CD4-positive, alpha-beta T cell treated with Interleukin-17A for 4 hours (primary cell): ENCODE results near the gene CDH3.
A peak's percentile ranks its signal among the peaks of the same experiment; 100 is the strongest.

ENCODE experiments used
- DNase-seq: peaks from one replicate; pipeline ENCODE4 v3.0.0-alpha.2; 2020; ENCODE audit warnings: mixed read lengths

The CDH3 gene

DNA sequence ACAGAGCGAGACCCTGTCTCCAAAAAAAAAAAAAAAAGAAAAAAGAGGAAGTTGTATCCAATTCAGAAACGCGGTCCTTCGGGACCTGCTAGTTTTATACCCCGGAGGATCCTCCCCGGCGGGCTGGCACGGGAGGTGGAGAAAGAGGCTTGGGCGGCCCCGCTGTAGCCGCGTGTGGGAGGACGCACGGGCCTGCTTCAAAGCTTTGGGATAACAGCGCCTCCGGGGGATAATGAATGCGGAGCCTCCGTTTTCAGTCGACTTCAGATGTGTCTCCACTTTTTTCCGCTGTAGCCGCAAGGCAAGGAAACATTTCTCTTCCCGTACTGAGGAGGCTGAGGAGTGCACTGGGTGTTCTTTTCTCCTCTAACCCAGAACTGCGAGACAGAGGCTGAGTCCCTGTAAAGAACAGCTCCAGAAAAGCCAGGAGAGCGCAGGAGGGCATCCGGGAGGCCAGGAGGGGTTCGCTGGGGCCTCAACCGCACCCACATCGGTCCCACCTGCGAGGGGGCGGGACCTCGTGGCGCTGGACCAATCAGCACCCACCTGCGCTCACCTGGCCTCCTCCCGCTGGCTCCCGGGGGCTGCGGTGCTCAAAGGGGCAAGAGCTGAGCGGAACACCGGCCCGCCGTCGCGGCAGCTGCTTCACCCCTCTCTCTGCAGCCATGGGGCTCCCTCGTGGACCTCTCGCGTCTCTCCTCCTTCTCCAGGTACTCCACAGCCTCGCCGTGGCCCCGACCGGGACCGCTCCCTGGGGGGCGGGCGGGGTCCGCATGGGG is at the start of gene CDH3:
CDH3 (plus strand) TSS at position 596 of the 779 bp plus-strand sequence; CDS start at position 666, 70 bp downstream.
- DNase-seq: peak; percentile 30

DNA sequence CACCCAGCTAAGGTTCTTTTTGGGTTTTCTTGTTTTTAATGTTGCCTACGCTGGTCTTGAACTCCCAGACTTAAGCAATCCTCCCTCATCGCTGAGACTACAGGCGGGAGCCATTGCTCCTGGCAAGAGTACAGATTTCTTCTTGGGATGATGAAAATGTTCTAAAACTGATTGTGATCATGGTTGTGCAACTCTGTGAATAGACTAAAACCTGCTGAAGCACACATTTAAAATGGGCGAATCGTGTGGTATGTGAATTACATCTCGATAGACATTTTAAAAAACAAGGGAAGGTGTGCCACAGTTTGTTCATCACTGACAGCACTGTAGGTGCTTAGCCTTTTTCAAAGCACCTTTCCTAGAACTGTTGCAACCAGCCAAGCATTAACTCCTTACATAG is 48.8 kb upstream of the CDH3 start:
- DNase-seq: no peak

- no peak for DNase-seq
Observed at GRCh38 chr16:68599586-68599985, 45.5 kb upstream of the CDH3 start.

GRCh38 chr16:68605746-68606145 is 39.4 kb upstream of the CDH3 start:
- DNase-seq: no peak

GRCh38 chr16:68607443-68607842 is 37.7 kb upstream of the CDH3 start:
- no peak for DNase-seq

DNA sequence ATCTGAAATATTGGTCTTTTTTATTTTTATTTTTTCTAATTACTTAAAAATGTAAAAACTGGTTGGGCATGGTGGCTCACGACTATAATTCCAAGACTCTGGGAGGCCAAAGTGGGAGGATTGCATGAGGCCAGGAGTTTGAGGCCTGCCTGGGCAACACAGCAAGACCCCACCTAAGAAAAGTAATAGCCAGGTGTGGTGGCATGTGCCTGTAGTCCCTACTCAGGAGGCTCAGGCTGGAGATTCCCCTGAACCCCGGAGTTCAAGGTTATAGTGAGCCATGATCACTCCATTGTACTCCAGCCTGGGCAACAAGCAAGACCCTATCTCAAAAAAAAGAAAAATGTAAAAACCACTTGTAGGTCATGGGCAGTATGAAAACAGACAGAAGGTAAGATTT is 36.8 kb upstream of the CDH3 start:
- no peak for DNase-seq

DNA sequence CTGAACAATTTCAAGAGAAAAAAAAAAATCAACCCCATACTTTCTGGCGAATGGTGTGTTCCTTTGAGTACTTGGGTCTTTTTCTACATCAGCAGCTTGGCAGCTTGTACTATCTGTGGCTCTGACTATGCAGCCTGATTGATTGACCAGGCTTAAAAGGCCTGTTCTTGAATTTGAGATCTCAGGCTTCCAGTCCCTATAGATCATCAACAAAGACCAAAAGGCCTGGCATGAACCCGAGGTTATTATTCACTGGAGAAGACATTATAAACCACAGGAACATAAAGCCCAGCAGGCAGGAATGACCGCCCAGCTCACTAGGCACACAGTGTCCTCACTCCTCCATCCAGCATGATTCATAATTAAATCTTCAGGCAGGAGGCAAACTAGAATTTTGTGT is 32.1 kb upstream of the CDH3 start:
- DNase-seq: no peak

DNA sequence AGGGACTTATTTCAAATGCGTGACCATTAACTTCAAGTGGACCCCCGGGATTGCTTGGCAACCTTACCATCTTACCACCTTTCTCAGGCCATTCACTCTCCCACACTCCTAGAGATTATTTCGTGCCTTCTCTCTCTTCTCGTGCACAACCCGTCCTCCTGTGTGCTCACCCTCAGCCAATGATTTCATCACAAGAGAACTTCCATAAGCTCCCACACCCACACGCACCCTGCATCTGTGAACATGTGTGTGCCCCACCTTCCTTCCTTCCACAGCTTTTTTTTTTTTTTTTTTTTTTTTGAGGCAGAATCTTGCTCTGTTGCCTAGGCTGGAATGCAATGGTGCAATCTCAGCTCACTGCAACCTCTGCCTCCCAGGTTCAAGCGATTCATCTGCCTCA is 27.4 kb upstream of the CDH3 start:
- no peak for DNase-seq

GRCh38 chr16:68626557-68626956 is 18.6 kb upstream of the CDH3 start:
- no peak for DNase-seq

GRCh38 chr16:68627951-68628425 is 17.1 kb upstream of the CDH3 start:
- DNase-seq: no peak

GRCh38 chr16:68629351-68629910 is 15.7 kb upstream of the CDH3 start:
- DNase-seq: no peak

GRCh38 chr16:68636064-68636560 is 9.0 kb upstream of the CDH3 start:
- DNase-seq: no peak

DNA sequence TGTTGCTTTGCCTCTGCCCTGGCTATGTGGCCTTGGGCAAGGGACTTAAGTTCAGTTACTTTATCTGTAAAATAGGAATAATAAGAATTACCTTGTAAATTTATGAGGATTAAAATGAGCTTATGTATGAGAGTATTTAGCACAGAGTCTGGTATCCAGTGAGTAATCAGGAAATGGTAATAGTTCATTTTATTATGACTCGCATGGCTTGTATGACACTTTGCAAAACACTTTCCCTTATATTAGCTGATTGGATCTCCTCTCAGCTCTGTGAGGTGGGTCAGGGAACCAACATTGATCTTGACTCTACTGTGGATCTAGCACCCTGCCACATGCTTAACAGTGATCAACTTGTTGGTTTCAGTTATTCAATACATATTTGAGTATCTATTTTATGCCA is 8.3 kb upstream of the CDH3 start:
- DNase-seq: no peak

DNA sequence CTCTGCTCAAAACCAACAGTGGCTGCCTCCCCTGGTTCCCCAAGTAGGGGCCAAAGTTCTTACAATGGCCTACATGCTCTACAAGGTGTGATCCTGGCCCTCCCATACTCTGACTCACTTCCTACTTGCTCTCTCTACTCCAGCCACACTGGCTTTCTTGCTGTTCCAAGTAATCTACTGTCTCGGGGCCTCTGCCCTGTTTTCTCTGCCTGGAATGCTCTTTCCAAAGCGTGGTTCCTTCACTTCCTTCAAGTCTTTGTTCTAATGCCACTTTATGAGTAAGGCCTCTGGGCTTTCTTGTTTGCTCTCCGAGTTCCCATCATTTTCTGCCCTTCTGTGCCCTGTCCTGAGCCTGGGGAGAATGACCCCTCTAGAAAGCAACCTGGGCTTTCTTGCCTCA is 4.1 kb upstream of the CDH3 start:
- DNase-seq: no peak

DNA sequence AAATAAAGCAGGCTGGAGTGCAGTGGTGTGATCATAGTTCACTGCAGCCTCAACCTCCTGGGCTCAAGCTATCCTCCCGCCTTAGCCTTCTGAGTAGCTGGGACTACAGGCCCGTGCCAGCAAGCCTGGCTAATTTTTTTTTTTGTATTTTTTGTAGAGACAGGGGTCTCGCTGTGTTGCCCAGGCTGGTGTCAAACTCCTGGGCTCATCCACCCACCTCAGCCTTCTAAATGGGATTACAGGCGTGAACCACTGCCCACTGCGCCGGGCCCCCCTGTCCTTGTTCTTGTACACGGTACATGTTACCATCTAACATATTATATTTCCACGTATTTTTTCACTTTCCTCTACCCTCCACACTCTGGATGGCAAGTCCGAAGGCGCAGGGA is 3.1 kb upstream of the CDH3 start:
- DNase-seq: no peak

GRCh38 chr16:68642436-68643101 is 2.5 kb upstream of the CDH3 start:
- no peak for DNase-seq

DNA sequence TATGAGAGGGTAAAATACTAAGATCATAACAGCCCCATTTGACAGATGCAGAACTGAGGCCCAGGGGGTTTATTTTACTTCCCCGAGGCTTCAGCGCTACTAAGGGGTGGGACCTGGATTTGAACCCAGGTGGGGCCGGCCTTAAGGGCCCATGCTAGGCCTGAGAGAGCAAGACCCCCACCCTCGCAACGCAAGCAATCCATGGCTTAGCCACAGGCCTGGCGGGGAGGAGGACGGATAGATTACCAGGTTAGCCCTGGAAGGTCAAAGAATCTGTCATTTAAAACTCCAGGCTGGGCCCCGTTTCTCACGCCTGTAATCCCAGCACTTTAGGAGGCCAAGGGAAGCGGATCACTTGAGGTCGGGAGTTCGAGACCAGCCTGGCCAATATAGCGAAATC is 1.9 kb upstream of the CDH3 start:
- DNase-seq: no peak

DNA sequence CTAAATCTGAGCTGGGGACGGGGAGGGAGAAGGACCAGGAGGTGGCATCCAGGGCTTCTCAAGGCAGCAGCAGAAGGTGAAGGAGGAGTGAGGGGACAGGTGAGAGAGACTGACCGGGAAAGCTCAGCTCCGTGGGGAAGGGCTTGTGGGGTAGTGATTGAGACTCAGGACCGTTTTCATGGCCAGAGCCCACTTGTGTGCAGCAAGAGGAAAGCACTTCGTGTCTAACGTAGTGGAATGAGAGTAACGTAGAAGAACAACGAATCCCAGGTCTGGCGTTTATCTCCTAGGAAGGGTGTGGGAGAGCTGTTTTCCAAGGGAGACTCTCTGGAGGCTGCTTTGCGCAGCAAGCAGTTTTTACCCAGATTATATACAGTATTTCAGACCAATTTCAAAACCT is 1.3 kb upstream of the CDH3 start:
- no peak for DNase-seq

- no peak for DNase-seq
Observed at GRCh38 chr16:68644296-68644695, 814 bp upstream of the CDH3 start.

DNA sequence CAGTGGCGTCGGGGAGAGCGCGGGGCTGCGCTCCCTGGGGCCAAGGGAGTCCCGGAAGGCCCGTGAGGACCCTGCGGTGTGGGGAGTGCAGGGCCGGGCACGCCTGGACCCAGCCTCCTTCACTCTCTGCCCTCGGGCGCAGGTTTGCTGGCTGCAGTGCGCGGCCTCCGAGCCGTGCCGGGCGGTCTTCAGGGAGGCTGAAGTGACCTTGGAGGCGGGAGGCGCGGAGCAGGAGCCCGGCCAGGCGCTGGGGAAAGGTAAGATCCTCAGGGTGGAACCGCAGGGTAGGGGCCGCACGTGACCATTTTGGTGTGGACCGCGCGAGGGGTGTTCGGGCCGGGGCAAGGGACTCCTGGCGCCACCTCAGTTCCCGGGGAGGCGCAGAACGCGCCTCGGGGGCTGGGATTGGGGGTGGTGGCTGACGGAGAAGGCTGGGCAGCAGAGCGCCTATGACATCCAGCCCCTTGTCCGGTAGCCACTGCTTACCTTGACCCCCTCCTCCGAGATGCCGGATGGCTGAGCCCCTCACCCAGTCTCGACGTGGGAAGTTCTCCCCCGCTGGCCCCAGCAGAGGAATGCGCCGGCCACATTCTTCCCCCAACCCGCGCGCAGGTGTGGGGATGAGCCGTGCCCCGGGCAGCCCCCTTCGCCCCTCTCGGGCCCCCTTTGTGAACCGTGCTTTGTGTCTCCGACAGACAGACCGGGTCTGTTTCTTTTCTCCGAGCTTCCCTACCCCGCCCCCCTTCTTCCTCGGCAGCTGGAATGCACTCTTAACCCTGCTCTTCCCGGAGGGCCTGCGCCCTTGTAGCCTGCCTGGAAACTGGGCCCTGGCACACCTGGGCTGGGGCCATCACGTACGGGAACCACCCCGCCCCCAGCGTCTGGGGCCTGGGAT is 631 bp downstream of the CDH3 start:
- no peak for DNase-seq

DNA sequence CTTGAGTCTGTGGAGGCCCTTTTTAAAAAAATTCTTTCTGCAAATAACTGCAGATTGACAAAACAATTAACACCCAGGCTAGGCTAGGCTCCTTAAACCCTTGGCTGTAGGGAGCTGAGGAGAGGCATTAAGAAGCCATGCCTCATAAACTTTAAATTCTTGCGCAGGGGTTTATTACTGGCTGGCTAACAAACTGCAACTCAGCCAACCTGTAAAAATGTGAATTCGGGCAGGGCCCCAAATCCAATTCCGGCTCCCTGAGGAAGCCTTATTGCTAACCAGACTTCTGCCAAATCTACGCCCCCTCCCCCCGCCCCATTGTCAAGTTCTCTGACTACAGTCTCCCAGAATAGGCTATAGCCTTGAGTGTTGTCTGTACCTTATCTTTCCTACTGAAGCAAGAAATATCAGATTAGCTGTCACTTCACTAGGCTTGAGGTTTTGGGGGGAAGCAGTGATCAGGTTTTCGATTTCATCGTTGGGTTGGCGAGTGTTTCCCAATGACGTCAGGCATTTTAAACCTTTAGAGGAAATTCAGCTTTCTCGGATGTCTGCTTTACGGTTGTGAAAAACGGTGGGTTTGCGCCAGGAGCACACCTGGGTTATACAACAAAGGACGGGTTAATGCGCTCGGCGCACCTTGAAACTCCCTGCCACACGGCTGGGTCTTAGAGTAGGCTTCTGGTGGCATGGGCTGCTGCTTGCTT is 2.0 kb downstream of the CDH3 start:
- no peak for DNase-seq

- no peak for DNase-seq
Observed at GRCh38 chr16:68651136-68651535, 6.0 kb downstream of the CDH3 start.
